ENCODE results near the gene ECEL1.
"Not testable (repeated sequence)": the region's sequence is repeated elsewhere in the genome, so short reads cannot be mapped to it uniquely, and the experiment has no call there.

ECEL1 gene

DNA sequence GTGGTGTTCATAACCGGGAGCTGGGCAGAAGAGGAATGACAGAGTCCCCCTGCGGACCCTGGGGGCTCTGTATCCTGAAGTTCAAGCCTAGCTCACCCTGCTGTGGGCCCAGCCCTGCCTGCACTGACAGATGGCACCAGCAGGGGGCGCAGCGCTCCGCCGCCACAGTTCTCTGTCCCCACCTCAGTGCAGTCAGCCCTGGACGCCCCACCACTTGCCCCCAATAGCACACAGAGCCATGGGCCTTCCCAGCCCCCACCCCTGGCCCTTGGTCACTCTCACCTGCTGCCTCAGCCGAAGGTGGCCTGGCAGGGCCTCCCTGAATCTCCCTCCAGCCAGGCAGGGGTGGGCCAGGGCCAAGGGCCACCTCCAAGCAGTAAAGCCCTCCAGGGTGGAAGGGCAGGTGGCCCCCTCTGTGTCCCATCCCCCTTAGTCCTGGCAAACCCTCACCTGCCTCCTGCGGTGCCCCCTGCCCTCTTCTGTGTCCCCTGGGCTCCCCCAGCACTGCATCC is 41.3 kb downstream of the ECEL1 start:
- H3K79me2 ChIP-seq (ENCODE audit: insufficient read depth, low read depth); H3K4me3 ChIP-seq (IDR thresholded peaks at IDR 0.05; ENCODE audit: insufficient read depth, low read depth, low read length); H3K27me3 ChIP-seq (ENCODE audit: insufficient read depth, low read depth); H2AFZ ChIP-seq (ENCODE audit: low read depth); H3K27ac ChIP-seq; H3K9ac ChIP-seq; H3K36me3 ChIP-seq (ENCODE audit: insufficient read depth); H3K4me2 ChIP-seq; H4K20me1 ChIP-seq (ENCODE audit: insufficient read depth); H3K4me1 ChIP-seq (ENCODE audit: low read depth, poor library complexity, severe bottlenecking): not testable (repeated sequence)
- TF ChIP-seq, protein P1, sequence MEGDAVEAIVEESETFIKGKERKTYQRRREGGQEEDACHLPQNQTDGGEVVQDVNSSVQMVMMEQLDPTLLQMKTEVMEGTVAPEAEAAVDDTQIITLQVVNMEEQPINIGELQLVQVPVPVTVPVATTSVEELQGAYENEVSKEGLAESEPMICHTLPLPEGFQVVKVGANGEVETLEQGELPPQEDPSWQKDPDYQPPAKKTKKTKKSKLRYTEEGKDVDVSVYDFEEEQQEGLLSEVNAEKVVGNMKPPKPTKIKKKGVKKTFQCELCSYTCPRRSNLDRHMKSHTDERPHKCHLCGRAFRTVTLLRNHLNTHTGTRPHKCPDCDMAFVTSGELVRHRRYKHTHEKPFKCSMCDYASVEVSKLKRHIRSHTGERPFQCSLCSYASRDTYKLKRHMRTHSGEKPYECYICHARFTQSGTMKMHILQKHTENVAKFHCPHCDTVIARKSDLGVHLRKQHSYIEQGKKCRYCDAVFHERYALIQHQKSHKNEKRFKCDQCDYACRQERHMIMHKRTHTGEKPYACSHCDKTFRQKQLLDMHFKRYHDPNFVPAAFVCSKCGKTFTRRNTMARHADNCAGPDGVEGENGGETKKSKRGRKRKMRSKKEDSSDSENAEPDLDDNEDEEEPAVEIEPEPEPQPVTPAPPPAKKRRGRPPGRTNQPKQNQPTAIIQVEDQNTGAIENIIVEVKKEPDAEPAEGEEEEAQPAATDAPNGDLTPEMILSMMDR (conservative IDR thresholded peaks at IDR 0.05; ENCODE audit: low read depth, low read length) = peak; percentile 39; the same call in 1 of the 2 replicates

DNA sequence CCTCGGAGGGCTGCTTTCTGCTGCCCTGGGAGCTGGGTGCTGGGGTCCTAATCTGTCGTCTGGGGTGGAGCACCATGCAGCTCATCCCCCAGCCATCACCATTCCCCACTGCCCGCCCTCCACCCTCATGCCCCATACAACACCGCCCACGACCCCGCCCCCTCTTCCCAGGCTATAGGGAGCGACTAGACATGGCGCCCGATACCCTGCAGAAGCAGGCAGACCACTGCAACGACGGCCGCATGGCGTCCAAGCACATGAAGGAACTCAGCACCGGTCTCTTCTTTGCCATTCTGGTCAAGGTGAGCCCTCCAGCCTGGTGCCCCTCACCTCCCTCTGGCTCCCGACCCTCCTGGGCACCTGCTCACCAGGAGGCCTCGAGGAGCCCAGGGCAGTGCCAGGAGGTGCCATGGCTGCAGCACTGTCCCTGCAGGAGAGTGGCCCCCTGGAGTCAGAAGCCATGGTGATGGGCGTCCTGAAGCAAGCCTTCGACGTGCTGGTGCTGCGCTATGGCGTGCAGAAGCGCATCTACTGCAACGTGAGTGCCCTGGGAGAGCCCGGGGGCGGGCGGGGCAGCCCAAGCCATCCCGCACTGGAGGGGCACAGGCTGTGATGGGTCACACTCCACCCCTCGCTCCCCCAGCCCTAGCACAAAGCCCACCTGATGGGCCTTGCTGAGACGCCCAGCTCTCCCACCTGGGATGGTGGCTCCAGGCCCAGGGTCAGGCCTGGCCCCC is 42.3 kb downstream of the ECEL1 start:
- H3K36me3 ChIP-seq (ENCODE audit: insufficient read depth); H2AFZ ChIP-seq (ENCODE audit: low read depth): not testable (repeated sequence)

DNA sequence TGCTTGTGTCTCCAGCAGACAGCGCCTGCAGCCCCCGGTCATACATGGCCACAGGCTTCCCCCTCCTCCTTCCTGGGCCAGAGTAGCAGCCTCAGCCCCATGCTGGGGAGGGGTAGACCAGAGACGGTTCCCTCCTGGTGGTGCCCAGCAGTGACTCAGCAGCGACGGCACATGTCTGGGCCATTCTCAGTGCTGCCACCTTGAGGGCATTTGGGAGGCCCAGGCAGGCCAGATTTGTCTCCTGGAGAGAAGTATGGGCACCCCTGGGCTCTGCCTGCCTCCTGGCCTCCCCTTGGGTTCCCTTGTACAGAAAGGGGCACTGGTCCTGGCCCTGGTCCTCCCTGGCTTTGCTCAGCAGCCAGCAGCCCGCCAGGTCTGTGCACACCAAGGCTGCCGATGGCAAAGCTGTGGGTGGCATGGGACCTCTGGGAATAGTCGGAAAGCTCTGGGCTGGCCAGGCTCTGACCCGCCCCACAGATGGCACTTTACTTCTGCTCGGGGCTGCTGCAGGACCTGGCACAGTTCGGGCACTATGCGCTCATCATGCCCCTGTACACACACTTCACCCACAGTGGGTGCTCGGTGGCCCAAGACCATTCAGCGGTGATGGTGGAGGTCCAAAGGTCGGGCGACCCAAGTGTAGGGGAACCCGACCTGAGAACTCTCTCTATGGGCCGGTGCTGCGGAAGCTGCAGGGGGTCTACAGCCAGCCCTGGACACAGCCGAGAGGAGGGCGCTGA is 43.1 kb downstream of the ECEL1 start:
- no peaks in the 10 kb centered on the region for H3K79me2 ChIP-seq (ENCODE audit: insufficient read depth, low read depth)
- H2AFZ ChIP-seq (ENCODE audit: low read depth) = peak overlapping the region; percentile 57; the same call in 1 of the 2 replicates
- H3K27ac ChIP-seq = no peak overlapping the region
- H3K36me3 ChIP-seq (ENCODE audit: insufficient read depth) = no peaks in the 10 kb centered on the region
- H3K27me3 ChIP-seq (ENCODE audit: insufficient read depth, low read depth) = no peaks in the 10 kb centered on the region
- H3K4me2 ChIP-seq = no peak overlapping the region
- TF ChIP-seq, protein P1 (conservative IDR thresholded peaks at IDR 0.05; ENCODE audit: low read depth, low read length) = no peak; the same call in 1 of the 2 replicates
- no peak overlapping the region for H3K4me3 ChIP-seq (IDR thresholded peaks at IDR 0.05; ENCODE audit: insufficient read depth, low read depth, low read length)
- no peaks in the 10 kb centered on the region for H3K4me1 ChIP-seq (ENCODE audit: low read depth, poor library complexity, severe bottlenecking)
- H3K9ac ChIP-seq = no peak overlapping the region
- no peaks in the 10 kb centered on the region for H4K20me1 ChIP-seq (ENCODE audit: insufficient read depth)

More for the DNA sequence above, 42.3 kb downstream of the ECEL1 start:
- H3K79me2 ChIP-seq (ENCODE audit: insufficient read depth, low read depth); H3K9ac ChIP-seq; H3K27me3 ChIP-seq (ENCODE audit: insufficient read depth, low read depth); H3K4me2 ChIP-seq; H4K20me1 ChIP-seq (ENCODE audit: insufficient read depth); H3K4me1 ChIP-seq (ENCODE audit: low read depth, poor library complexity, severe bottlenecking); H3K27ac ChIP-seq; H3K4me3 ChIP-seq (IDR thresholded peaks at IDR 0.05; ENCODE audit: insufficient read depth, low read depth, low read length): not testable (repeated sequence)

DNA sequence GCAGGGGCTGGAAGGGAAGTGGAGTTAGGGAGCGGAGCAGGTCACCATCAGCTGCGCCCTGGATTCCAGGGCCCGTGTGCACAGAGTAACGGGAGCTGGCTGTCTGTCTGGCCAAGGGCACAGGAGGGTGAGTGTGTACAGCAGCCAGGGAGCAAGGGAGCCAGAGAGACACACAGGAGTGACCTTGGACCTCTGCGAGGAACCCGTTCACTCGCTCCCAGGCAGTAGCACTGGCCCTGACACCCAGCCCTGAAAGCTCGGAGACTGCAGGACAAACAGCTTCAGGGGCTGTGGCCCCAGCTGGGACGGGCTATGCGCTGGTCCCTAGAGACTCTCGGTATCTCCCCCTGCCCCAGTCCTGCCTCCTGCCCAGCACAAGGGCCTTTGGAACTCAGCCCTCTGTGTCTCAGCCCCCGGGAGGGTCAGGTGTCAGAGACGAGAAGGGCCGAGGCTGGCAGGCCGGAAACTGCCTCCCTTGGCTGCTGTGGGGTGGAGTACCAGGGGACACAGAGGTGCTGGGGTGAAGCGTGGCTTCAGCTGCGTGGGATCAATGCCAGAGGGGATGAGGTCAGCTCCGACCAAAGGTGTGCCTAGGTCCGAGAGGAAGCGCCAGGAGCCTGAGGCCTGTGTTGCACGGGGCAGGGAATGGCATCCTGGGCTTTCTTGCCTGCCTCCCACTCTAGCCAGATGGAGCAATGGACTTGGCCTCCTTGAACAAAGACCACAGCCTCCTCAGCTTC is 43.8 kb downstream of the ECEL1 start:
- peak overlapping the region; percentile 57; the same call in 1 of the 2 replicates for H2AFZ ChIP-seq (ENCODE audit: low read depth)
- not testable (repeated sequence) for H3K4me2 ChIP-seq

DNA sequence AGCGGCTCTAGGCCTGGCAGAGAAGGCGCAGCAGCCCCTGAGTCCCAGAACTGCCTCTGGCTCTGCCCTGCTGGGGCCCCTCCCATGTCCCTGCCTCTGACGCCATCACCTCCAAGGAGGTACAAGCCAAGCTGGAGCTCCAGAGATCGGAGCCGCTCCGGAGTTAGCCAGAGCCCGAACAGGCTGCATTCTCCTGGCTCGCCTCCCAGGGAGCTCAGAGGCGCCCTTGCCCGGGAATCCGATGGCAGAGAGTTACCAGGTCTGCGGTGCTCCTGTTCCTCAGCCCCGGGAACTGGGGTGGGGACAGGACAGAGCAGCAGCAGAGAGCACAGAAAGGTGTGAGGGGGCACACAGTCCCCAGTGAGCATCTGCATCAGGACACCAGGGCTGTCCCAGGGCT is 44.6 kb downstream of the ECEL1 start:
- H3K4me1 ChIP-seq (ENCODE audit: low read depth, poor library complexity, severe bottlenecking); H3K9ac ChIP-seq; H3K4me3 ChIP-seq (IDR thresholded peaks at IDR 0.05; ENCODE audit: insufficient read depth, low read depth, low read length); H3K36me3 ChIP-seq (ENCODE audit: insufficient read depth); H3K27me3 ChIP-seq (ENCODE audit: insufficient read depth, low read depth); H2AFZ ChIP-seq (ENCODE audit: low read depth); H3K79me2 ChIP-seq (ENCODE audit: insufficient read depth, low read depth); H4K20me1 ChIP-seq (ENCODE audit: insufficient read depth); H3K27ac ChIP-seq; H3K4me2 ChIP-seq: not testable (repeated sequence)

More for the DNA sequence above, 43.8 kb downstream of the ECEL1 start:
- not testable (repeated sequence) for H3K27ac ChIP-seq; H3K36me3 ChIP-seq (ENCODE audit: insufficient read depth); H3K27me3 ChIP-seq (ENCODE audit: insufficient read depth, low read depth); H3K4me1 ChIP-seq (ENCODE audit: low read depth, poor library complexity, severe bottlenecking); H3K79me2 ChIP-seq (ENCODE audit: insufficient read depth, low read depth); H3K9ac ChIP-seq; H4K20me1 ChIP-seq (ENCODE audit: insufficient read depth); H3K4me3 ChIP-seq (IDR thresholded peaks at IDR 0.05; ENCODE audit: insufficient read depth, low read depth, low read length)

DNA sequence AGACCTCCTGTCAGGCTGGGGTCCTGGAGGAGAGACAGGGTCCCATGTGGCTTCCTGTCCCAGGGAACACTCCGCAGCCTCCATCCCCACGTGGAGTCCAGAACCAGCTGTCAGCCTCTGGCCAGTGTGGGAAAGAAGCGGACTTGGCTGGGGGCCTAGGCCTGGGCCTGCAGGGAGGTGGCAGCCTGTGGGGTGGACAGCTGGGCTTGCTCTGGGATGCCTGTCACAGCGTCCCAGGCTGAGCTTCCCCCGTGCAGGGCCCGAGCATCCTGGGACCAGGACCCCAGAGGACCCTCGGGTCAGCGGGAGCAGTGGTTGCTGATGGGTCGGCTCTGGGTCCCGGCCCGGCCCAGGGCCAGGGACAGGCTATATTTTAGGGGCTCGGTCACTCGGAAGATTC is 45.2 kb downstream of the ECEL1 start:
- H3K27me3 ChIP-seq (ENCODE audit: insufficient read depth, low read depth); H3K4me2 ChIP-seq; H3K4me1 ChIP-seq (ENCODE audit: low read depth, poor library complexity, severe bottlenecking); H3K27ac ChIP-seq; H3K79me2 ChIP-seq (ENCODE audit: insufficient read depth, low read depth); H3K36me3 ChIP-seq (ENCODE audit: insufficient read depth); H3K9ac ChIP-seq; H3K4me3 ChIP-seq (IDR thresholded peaks at IDR 0.05; ENCODE audit: insufficient read depth, low read depth, low read length); H2AFZ ChIP-seq (ENCODE audit: low read depth); H4K20me1 ChIP-seq (ENCODE audit: insufficient read depth): not testable (repeated sequence)

DNA sequence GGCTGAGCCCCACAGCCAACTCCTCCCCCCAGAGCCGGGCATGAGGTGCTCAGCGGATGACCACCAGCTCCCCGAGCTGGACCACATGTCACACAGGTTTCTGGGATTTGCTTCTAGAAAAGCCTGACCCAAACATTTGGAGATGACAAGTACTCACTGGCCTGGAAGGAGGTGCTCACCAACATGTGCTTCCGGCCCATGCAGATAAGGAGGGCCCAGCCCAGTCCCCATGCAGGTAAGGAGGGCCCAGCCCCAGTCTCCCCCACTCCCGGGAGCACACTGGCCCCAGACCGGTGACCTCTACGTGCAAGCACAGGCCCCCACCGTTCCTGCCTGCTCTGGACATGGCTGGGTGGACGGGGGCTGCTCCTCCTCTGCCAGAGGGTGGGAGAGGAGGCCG is 45.7 kb downstream of the ECEL1 start:
- H4K20me1 ChIP-seq (ENCODE audit: insufficient read depth); H2AFZ ChIP-seq (ENCODE audit: low read depth); H3K36me3 ChIP-seq (ENCODE audit: insufficient read depth); H3K27me3 ChIP-seq (ENCODE audit: insufficient read depth, low read depth); H3K79me2 ChIP-seq (ENCODE audit: insufficient read depth, low read depth); H3K4me1 ChIP-seq (ENCODE audit: low read depth, poor library complexity, severe bottlenecking); H3K4me2 ChIP-seq; H3K27ac ChIP-seq; H3K9ac ChIP-seq; H3K4me3 ChIP-seq (IDR thresholded peaks at IDR 0.05; ENCODE audit: insufficient read depth, low read depth, low read length): not testable (repeated sequence)

Data from KMS-11 (cell line).